ENCODE measurements around the gene TMPRSS2. TPM values are rescaled to one million over a fixed set of nuclear protein-coding genes. Genes with fewer than 3 reads are reported as not detected.

Gene TMPRSS2
- total RNA-seq, 1 experiment from 2014 or later: 1.1 TPM

- Histone ChIP-seq H2AFZ (ENCODE audit: low read depth, low read length, poor library complexity, severe bottlenecking) (no peak overlapping the region), H3K4me1 (ENCODE audit: control insufficient read depth in 1 of 2, insufficient read depth in 2 of 2, low read length in 2 of 2) (no peaks in the 10 kb centered on the region), H3K27me3 (ENCODE audit: insufficient read depth, low read length) (no peaks in the 10 kb centered on the region), H3K4me3 (replicated peaks in 1 of 2; ENCODE audit: low read depth in 1 of 2, low read length in 2 of 2) (no peak overlapping the region), H3K27ac (ENCODE audit: low read depth, low read length) (no peak overlapping the region), H3K36me3 (ENCODE audit: control insufficient read depth in 1 of 2, insufficient read depth in 2 of 2, low read length in 2 of 2) (no peaks in the 10 kb centered on the region), H3K9ac (ENCODE audit: low read length) (no peak overlapping the region), H3K4me2 (ENCODE audit: low read length) (no peak overlapping the region), H3K9me3 (ENCODE audit: control insufficient read depth in 1 of 2, insufficient read depth in 1 of 2, low read depth in 1 of 2, low read length in 2 of 2) (no peaks in the 10 kb centered on the region), H4K20me1 (ENCODE audit: insufficient read depth) (no peaks in the 10 kb centered on the region), H3K9me2 (ENCODE audit: insufficient read depth) (no peaks in the 10 kb centered on the region), H3K79me2 (ENCODE audit: insufficient read depth, low read length) (no peaks in the 10 kb centered on the region)
- ChIA-PET POLR2A (no interaction called here), RAD21 (ENCODE audit: low non-redundant PET in 1 of 2, low total read pairs in 2 of 2, uncharacterized antibody in 2 of 2, unreplicated experiment in 2 of 2) (no interaction called here), CTCF (no interaction called here)
- DNase-seq (ENCODE audit: low read depth, low spot score) (no peak), ATAC-seq (no peak)
- BruUV-seq (replicated peaks): no TSS peak
- TF ChIP-seq POLR2A (IDR thresholded peaks at IDR 0.05; ENCODE audit: borderline replicate concordance, extremely low read depth, insufficient read depth, insufficient read length): no peak
- intact Hi-C loops (cut with micrococcal nuclease): no loop called here
Measured at GRCh38 chr21:41520560-41521442, 12.8 kb upstream of the TMPRSS2 start.

- ChIA-PET CTCF (no interaction called here), RAD21 (ENCODE audit: low non-redundant PET in 1 of 2, low total read pairs in 2 of 2, uncharacterized antibody in 2 of 2, unreplicated experiment in 2 of 2) (no interaction called here), POLR2A (interaction anchor here (1.3 kb wide), 1 partner anchor 17 kb away, joined by 3 read pairs; no protein-coding TSS in a partner anchor)
- Histone ChIP-seq H3K9me2 (ENCODE audit: insufficient read depth) (no peaks in the 10 kb centered on the region), H3K4me1 (ENCODE audit: control insufficient read depth in 1 of 2, insufficient read depth in 2 of 2, low read length in 2 of 2) (no peaks in the 10 kb centered on the region), H2AFZ (ENCODE audit: low read depth, low read length, poor library complexity, severe bottlenecking) (no peak overlapping the region), H3K27ac (ENCODE audit: low read depth, low read length) (no peak overlapping the region), H4K20me1 (ENCODE audit: insufficient read depth) (no peaks in the 10 kb centered on the region), H3K4me2 (ENCODE audit: low read length) (no peak overlapping the region), H3K4me3 (replicated peaks in 1 of 2; ENCODE audit: low read depth in 1 of 2, low read length in 2 of 2) (no peak overlapping the region), H3K9me3 (ENCODE audit: control insufficient read depth in 1 of 2, insufficient read depth in 1 of 2, low read depth in 1 of 2, low read length in 2 of 2) (no peaks in the 10 kb centered on the region), H3K79me2 (ENCODE audit: insufficient read depth, low read length) (no peaks in the 10 kb centered on the region), H3K36me3 (ENCODE audit: control insufficient read depth in 1 of 2, insufficient read depth in 2 of 2, low read length in 2 of 2) (no peaks in the 10 kb centered on the region), H3K9ac (ENCODE audit: low read length) (no peak overlapping the region), H3K27me3 (ENCODE audit: insufficient read depth, low read length) (no peaks in the 10 kb centered on the region)
- DNase-seq (ENCODE audit: low read depth, low spot score) (no peak), ATAC-seq (no peak)
- no peak for TF ChIP-seq POLR2AphosphoS5 (IDR thresholded peaks at IDR 0.05; ENCODE audit: low read depth, low read length)
- intact Hi-C loops (cut with micrococcal nuclease): no loop called here
- BruUV-seq (replicated peaks): no TSS peak
Measured at GRCh38 chr21:41519806-41520559, 12.0 kb upstream of the TMPRSS2 start.

Measured in HCT116 (cell line).